ENCODE results near the gene MYL3. TPM values are rescaled to one million over a fixed set of nuclear protein-coding genes. Genes with fewer than 3 reads are reported as not detected.
"Not testable (repeated sequence)": the region's sequence is repeated elsewhere in the genome, so short reads cannot be mapped to it uniquely, and the experiment has no call there.

The MYL3 gene
- total and polyA plus RNA-seq, 4 donors, result 1.9 to 4.1 (median 2.6) TPM

DNA sequence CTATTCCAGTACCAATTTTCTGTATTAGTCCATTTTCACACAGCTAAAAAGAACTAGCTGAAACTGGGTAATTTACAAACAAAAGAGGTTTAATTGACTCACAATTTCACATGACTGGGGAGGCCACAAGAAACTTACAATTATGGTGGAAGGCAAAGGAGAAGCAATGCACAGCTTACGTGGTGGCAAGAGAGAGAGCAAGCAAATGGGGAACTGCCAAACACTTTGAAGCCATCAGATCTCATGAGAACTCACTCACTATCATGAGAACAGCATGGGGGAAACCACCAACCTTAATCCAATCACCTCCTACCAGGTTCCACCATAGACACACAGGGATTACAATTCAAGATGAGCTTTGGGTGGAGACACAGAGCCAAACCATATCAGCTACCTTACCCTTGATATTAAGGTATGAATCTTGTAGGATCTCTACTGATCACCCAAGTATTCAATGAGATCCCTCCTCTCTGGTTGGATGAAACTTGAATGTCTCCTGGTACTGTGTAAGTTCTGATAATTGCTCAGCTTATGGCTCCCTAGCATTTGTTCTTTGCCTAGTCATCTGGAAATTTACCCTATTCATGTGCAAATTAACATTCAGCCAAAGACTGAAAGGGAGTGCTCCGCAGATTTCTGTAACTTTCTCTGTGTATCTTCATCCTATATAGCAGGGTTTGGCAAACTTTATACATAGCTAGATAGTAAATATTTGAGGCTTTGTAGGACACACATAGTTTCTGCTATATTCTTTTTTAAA, 38.9 kb downstream of the MYL3 start:
- Histone ChIP-seq H3K27ac (ENCODE audit: low read depth in 1 of 2, low read length in 1 of 2) (no peak overlapping the region), H3K4me3 (no peak overlapping the region), H3K36me3 (ENCODE audit: control insufficient read depth in 4 of 4, insufficient read depth in 4 of 4, low read length in 4 of 4) (no peaks in the 10 kb centered on the region), H3K4me1 (ENCODE audit: control insufficient read depth in 5 of 5, insufficient read depth in 5 of 5, low read length in 5 of 5) (no peaks in the 10 kb centered on the region), H3K27me3 (ENCODE audit: control insufficient read depth in 3 of 3, insufficient read depth in 3 of 3, low read length in 2 of 3) (no peaks in the 10 kb centered on the region), H3K9me3 (ENCODE audit: control insufficient read depth in 4 of 4, insufficient read depth in 3 of 4, low read length in 3 of 4) (peaks cover 0 to 7% (median 0%) of the 10 kb centered on the region in 4 donors), H3K9ac (ENCODE audit: insufficient read depth in 1 of 2, low read length in 2 of 2) (no peak overlapping the region)
- ATAC-seq (ENCODE audit: insufficient read depth, low FRiP score) (no peak), DNase-seq (no peak)
- no peak for TF ChIP-seq CTCF (IDR thresholded peaks at IDR 0.05; ENCODE audit: control extremely low read depth, extremely low read depth)
- WGBS, 2 donors, result 84 to 86% methylated on average over 2 of the region's 2 CpGs

DNA sequence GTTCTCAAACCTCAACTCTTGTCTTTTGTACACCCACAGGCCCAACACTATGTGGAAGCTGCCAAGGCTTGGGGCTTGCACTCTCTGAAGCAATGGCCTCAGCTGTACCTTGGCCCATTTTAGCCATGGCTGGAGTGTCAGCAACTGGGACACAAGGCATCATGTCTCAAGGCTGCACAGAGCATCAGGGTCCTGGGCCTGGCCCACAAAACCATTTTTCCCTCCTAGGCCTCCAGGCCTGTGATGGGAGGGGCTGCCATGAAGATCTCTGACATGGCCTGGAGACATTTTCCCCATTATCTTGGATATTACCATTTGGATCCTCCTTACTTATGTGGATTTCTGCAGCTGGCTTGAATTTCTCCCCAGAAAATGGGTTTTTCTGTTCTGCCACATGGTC, 39.9 kb downstream of the MYL3 start:
- ATAC-seq (ENCODE audit: insufficient read depth, low FRiP score), result not testable (repeated sequence)

GRCh38 chr3:46821553-46821952, 41.7 kb downstream of the MYL3 start:
- WGBS, 2 donors, result 84 to 92% methylated on average over 1 of the region's 1 CpG
- no peaks in the 10 kb centered on the region for H3K27me3 ChIP-seq (ENCODE audit: control insufficient read depth in 3 of 3, insufficient read depth in 3 of 3, low read length in 2 of 3)
- no peak for TF ChIP-seq CTCF (IDR thresholded peaks at IDR 0.05; ENCODE audit: control extremely low read depth, extremely low read depth)
- peaks cover 0 to 7% (median 0%) of the 10 kb centered on the region in 4 donors for H3K9me3 ChIP-seq (ENCODE audit: control insufficient read depth in 4 of 4, insufficient read depth in 3 of 4, low read length in 3 of 4)
- H3K27ac ChIP-seq (ENCODE audit: low read depth in 1 of 2, low read length in 1 of 2), result no peak overlapping the region
- H3K36me3 ChIP-seq (ENCODE audit: control insufficient read depth in 4 of 4, insufficient read depth in 4 of 4, low read length in 4 of 4), result no peaks in the 10 kb centered on the region
- no peak for ATAC-seq (ENCODE audit: insufficient read depth, low FRiP score)
- no peaks in the 10 kb centered on the region for H3K4me1 ChIP-seq (ENCODE audit: control insufficient read depth in 5 of 5, insufficient read depth in 5 of 5, low read length in 5 of 5)
- DNase-seq, result no peak
- no peak overlapping the region for H3K4me3 ChIP-seq
- H3K9ac ChIP-seq (ENCODE audit: insufficient read depth in 1 of 2, low read length in 2 of 2), result no peak overlapping the region

More for the DNA sequence above, 39.9 kb downstream of the MYL3 start:
- not testable (repeated sequence) for H3K4me1 ChIP-seq (ENCODE audit: control insufficient read depth in 5 of 5, insufficient read depth in 5 of 5, low read length in 5 of 5); H3K36me3 ChIP-seq (ENCODE audit: control insufficient read depth in 4 of 4, insufficient read depth in 4 of 4, low read length in 4 of 4); DNase-seq; H3K27ac ChIP-seq (ENCODE audit: low read depth in 1 of 2, low read length in 1 of 2); H3K4me3 ChIP-seq; H3K9ac ChIP-seq (ENCODE audit: insufficient read depth in 1 of 2, low read length in 2 of 2); H3K27me3 ChIP-seq (ENCODE audit: control insufficient read depth in 3 of 3, insufficient read depth in 3 of 3, low read length in 2 of 3); H3K9me3 ChIP-seq (ENCODE audit: control insufficient read depth in 4 of 4, insufficient read depth in 3 of 4, low read length in 3 of 4)

- no peak for ATAC-seq (ENCODE audit: insufficient read depth, low FRiP score)
Observed at GRCh38 chr3:46820852-46821251, 42.4 kb downstream of the MYL3 start.

More at GRCh38 chr3:46820852-46821251, 42.4 kb downstream of the MYL3 start:
- H3K36me3 ChIP-seq (ENCODE audit: control insufficient read depth in 4 of 4, insufficient read depth in 4 of 4, low read length in 4 of 4), result no peaks in the 10 kb centered on the region
- DNase-seq, result no peak
- H3K9ac ChIP-seq (ENCODE audit: insufficient read depth in 1 of 2, low read length in 2 of 2), result no peak overlapping the region
- no peaks in the 10 kb centered on the region for H3K27me3 ChIP-seq (ENCODE audit: control insufficient read depth in 3 of 3, insufficient read depth in 3 of 3, low read length in 2 of 3)
- peaks cover 0 to 7% (median 0%) of the 10 kb centered on the region in 4 donors for H3K9me3 ChIP-seq (ENCODE audit: control insufficient read depth in 4 of 4, insufficient read depth in 3 of 4, low read length in 3 of 4)
- H3K27ac ChIP-seq (ENCODE audit: low read depth in 1 of 2, low read length in 1 of 2), result no peak overlapping the region
- no peaks in the 10 kb centered on the region for H3K4me1 ChIP-seq (ENCODE audit: control insufficient read depth in 5 of 5, insufficient read depth in 5 of 5, low read length in 5 of 5)
- no peak for TF ChIP-seq CTCF (IDR thresholded peaks at IDR 0.05; ENCODE audit: control extremely low read depth, extremely low read depth)
- no peak overlapping the region for H3K4me3 ChIP-seq
